ENCODE results near the gene PDX1. TPM values are rescaled to one million over a fixed set of nuclear protein-coding genes. Genes with fewer than 3 reads are reported as not detected.

Gene PDX1
- total RNA-seq, 1 experiment from 2014 or later, result 3.4 TPM

Other genes with a start within 250 kb of the PDX1 start
- not detected for gene GSX1, start 127.5 kb upstream of the PDX1 start, total RNA-seq (2021; ENCODE audit: unreplicated experiment)
- 5.1 TPM for gene CDX2, start 49.3 kb downstream of the PDX1 start, total RNA-seq (2021; ENCODE audit: unreplicated experiment)
- gene URAD, start 68.7 kb downstream of the PDX1 start, total RNA-seq (2021; ENCODE audit: unreplicated experiment), result not detected
- 0.08 TPM for gene FLT3, start 180.6 kb downstream of the PDX1 start, total RNA-seq (2021; ENCODE audit: unreplicated experiment)
- 18.5 TPM for gene PAN3, start 218.5 kb downstream of the PDX1 start, total RNA-seq (2021; ENCODE audit: unreplicated experiment)